Coronary artery (tissue), 2 donors: ENCODE data around the gene OPCML.

Experiments
- DNase-seq: peaks from one replicate; pipeline ENCODE4 v3.0.0-alpha.2; 2017; ENCODE audit warnings: low spot score
- H3K27ac ChIP-seq, 2 donors: fragments of 200-600 bp; sonication (generic); one replicate each; pipeline ENCODE4 v1.5.1; 2016 to 2019
- H3K4me3 ChIP-seq: fragments of 200-600 bp; sonication (generic); 2 replicates; pipeline ENCODE4 v1.5.1; 2016; ENCODE audit warnings: mild to moderate bottlenecking, moderate library complexity
- TF ChIP-seq, protein P1 (sequence below): fragments of 200-600 bp; sonication (generic); IDR thresholded peaks from one replicate; pipeline ENCODE4 v1.5.1; 2019; ENCODE audit warnings: antibody characterized with exemption

Gene OPCML

GRCh38 chr11:132961453-132961852, 570.8 kb downstream of the OPCML start:
- Histone ChIP-seq H3K4me3 (no peak overlapping the region), H3K27ac (no peak overlapping the region)
- TF ChIP-seq, protein P1, sequence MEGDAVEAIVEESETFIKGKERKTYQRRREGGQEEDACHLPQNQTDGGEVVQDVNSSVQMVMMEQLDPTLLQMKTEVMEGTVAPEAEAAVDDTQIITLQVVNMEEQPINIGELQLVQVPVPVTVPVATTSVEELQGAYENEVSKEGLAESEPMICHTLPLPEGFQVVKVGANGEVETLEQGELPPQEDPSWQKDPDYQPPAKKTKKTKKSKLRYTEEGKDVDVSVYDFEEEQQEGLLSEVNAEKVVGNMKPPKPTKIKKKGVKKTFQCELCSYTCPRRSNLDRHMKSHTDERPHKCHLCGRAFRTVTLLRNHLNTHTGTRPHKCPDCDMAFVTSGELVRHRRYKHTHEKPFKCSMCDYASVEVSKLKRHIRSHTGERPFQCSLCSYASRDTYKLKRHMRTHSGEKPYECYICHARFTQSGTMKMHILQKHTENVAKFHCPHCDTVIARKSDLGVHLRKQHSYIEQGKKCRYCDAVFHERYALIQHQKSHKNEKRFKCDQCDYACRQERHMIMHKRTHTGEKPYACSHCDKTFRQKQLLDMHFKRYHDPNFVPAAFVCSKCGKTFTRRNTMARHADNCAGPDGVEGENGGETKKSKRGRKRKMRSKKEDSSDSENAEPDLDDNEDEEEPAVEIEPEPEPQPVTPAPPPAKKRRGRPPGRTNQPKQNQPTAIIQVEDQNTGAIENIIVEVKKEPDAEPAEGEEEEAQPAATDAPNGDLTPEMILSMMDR = no peak
- DNase-seq = no peak

GRCh38 chr11:132960273-132961078, 571.8 kb downstream of the OPCML start:
- DNase-seq = no peak
- TF ChIP-seq, protein P1 = no peak
- H3K27ac ChIP-seq = no peak overlapping the region
- no peak overlapping the region for H3K4me3 ChIP-seq

- DNase-seq = no peak
- no peak overlapping the region for H3K27ac ChIP-seq
- no peak overlapping the region for H3K4me3 ChIP-seq
- TF ChIP-seq, protein P1 = no peak
These were observed 572.6 kb downstream of the OPCML start for GRCh38 chr11:132959693-132960092.

- Histone ChIP-seq H3K4me3 (no peak overlapping the region), H3K27ac (no peak overlapping the region)
- DNase-seq = no peak
- TF ChIP-seq, protein P1 = no peak
These were observed 574.4 kb downstream of the OPCML start for GRCh38 chr11:132957881-132958280.

- no peak overlapping the region for H3K4me3 ChIP-seq
- H3K27ac ChIP-seq = no peak overlapping the region
- no peak for DNase-seq
- TF ChIP-seq, protein P1 = no peak
These were observed 584.0 kb downstream of the OPCML start for GRCh38 chr11:132948252-132948651.

GRCh38 chr11:132944569-132944944, 587.7 kb downstream of the OPCML start:
- H3K4me3 ChIP-seq = no peak overlapping the region

More at GRCh38 chr11:132944569-132944944, 587.7 kb downstream of the OPCML start:
- no peak for DNase-seq
- H3K27ac ChIP-seq = no peak overlapping the region
- TF ChIP-seq, protein P1 = no peak
